ENCODE measurements around the gene VMAC. TPM values are rescaled to one million over a fixed set of nuclear protein-coding genes. Genes with fewer than 3 reads are reported as not detected.

VMAC gene
- total and polyA plus RNA-seq, 2 donors (not counting 1 experiment from before 2014, with no cell fraction given), result 27.1 to 27.2 TPM

Other genes with a start within 250 kb of the VMAC start
- 30.8 and 34.5 TPM in 2 replicates for gene MICOS13, start 224.4 kb upstream of the VMAC start, total RNA-seq
- gene MICOS13, start 224.4 kb upstream of the VMAC start, polyA plus RNA-seq, result 29.8 and 41.9 TPM in 2 replicates
- 1.4 and 1.8 TPM in 2 replicates for gene HSD11B1L, start 223.8 kb upstream of the VMAC start, total RNA-seq
- 4.5 and 4.6 TPM in 2 replicates for gene HSD11B1L, start 223.8 kb upstream of the VMAC start, polyA plus RNA-seq
- gene RPL36, start 214.6 kb upstream of the VMAC start, total RNA-seq, result 895 and 983 TPM in 2 replicates
- 551 and 899 TPM in 2 replicates for gene RPL36, start 214.6 kb upstream of the VMAC start, polyA plus RNA-seq
- 67.2 and 70.3 TPM in 2 replicates for gene LONP1, start 184.7 kb upstream of the VMAC start, total RNA-seq
- gene LONP1, start 184.7 kb upstream of the VMAC start, polyA plus RNA-seq, result 60.1 and 65.6 TPM in 2 replicates
- gene CATSPERD, start 184.2 kb upstream of the VMAC start, total RNA-seq, result not detected in 2 replicates
- gene CATSPERD, start 184.2 kb upstream of the VMAC start, polyA plus RNA-seq, result not detected in 2 replicates
- 5.4 and 5.6 TPM in 2 replicates for gene PRR22, start 120.1 kb upstream of the VMAC start, total RNA-seq
- gene PRR22, start 120.1 kb upstream of the VMAC start, polyA plus RNA-seq, result 3.4 and 4.1 TPM in 2 replicates
- gene DUS3L, start 113.7 kb upstream of the VMAC start, total RNA-seq, result 79.0 and 84.6 TPM in 2 replicates
- 118 and 202 TPM in 2 replicates for gene DUS3L, start 113.7 kb upstream of the VMAC start, polyA plus RNA-seq
- 0.36 TPM in 1 of 2 replicates, not detected in the other for gene NRTN, start 99.8 kb upstream of the VMAC start, total RNA-seq
- gene NRTN, start 99.8 kb upstream of the VMAC start, polyA plus RNA-seq, result 0.27 and 2.2 TPM in 2 replicates
- not detected in 2 replicates for gene FUT6, start 65.2 kb upstream of the VMAC start, total RNA-seq
- 0.03 TPM in 1 of 2 replicates, not detected in the other for gene FUT6, start 65.2 kb upstream of the VMAC start, polyA plus RNA-seq
- gene FUT3, start 53.4 kb upstream of the VMAC start, total RNA-seq, result not detected in 2 replicates
- not detected in 2 replicates for gene FUT3, start 53.4 kb upstream of the VMAC start, polyA plus RNA-seq
- 0.27 TPM in 1 of 2 replicates, not detected in the other for gene FUT5, start 34.3 kb upstream of the VMAC start, total RNA-seq
- gene FUT5, start 34.3 kb upstream of the VMAC start, polyA plus RNA-seq, result 0.56 TPM in 1 of 2 replicates, not detected in the other
- gene NDUFA11, start 1.1 kb upstream of the VMAC start, total RNA-seq, result 107 and 115 TPM in 2 replicates
- gene NDUFA11, start 1.1 kb upstream of the VMAC start, polyA plus RNA-seq, result 114 and 276 TPM in 2 replicates
- 40.0 and 46.5 TPM in 2 replicates for gene CAPS, start 9.4 kb downstream of the VMAC start, total RNA-seq
- 58.4 and 65.7 TPM in 2 replicates for gene CAPS, start 9.4 kb downstream of the VMAC start, polyA plus RNA-seq
- gene RANBP3, start 73.3 kb downstream of the VMAC start, total RNA-seq, result 90.0 and 91.7 TPM in 2 replicates
- gene RANBP3, start 73.3 kb downstream of the VMAC start, polyA plus RNA-seq, result 74.5 and 86.7 TPM in 2 replicates
- gene RFX2, start 205.6 kb downstream of the VMAC start, total RNA-seq, result 6.5 and 8.6 TPM in 2 replicates
- 2.4 and 7.1 TPM in 2 replicates for gene RFX2, start 205.6 kb downstream of the VMAC start, polyA plus RNA-seq
- not detected in 2 replicates for gene ACSBG2, start 230.8 kb downstream of the VMAC start, total RNA-seq
- gene ACSBG2, start 230.8 kb downstream of the VMAC start, polyA plus RNA-seq, result not detected in 2 replicates

Data from B cell (primary cell).